GM21367 (cell line): ENCODE data around the gene TENM4.
"Not testable (repeated sequence)": the region's sequence is repeated elsewhere in the genome, so short reads cannot be mapped to it uniquely, and the experiment has no call there.

ENCODE experiments used
- ATAC-seq: cut with Tn5 transposase; IDR thresholded peaks from one replicate; pipeline ENCODE4 v1.9.1; 2021; ENCODE audit not compliant: unreplicated experiment

TENM4 gene

DNA sequence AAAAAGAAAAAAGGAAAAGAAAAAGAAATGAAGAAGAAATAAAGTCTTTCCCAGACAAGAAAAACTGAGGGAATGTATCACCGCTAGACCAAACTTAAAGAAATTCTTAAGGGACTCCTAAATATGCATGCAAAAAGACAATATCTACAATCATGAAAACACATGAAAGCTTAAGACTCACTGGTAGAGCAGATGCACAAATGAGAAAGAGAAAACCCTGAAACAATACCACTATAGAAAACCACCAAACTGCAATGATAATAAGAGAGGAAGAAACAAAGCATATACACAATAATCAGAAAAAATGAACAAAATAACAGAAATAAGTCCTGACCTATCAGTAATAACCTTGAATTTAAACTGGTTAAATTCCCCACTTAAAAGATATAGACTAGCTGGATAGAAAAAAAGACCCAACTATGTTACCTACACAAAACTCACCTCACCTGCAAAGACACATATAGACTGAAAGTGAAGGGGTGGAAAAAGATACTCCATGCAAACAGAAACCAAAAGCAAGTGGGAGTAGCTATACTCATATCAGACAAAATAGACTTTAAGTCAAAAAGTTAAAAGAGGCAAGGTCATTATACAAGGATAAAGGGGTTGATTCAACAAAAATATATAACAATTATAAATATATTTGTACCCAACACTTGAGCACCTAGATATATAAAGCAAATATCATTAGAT is 804.9 kb downstream of the TENM4 start:
- peak; percentile 77 for ATAC-seq

DNA sequence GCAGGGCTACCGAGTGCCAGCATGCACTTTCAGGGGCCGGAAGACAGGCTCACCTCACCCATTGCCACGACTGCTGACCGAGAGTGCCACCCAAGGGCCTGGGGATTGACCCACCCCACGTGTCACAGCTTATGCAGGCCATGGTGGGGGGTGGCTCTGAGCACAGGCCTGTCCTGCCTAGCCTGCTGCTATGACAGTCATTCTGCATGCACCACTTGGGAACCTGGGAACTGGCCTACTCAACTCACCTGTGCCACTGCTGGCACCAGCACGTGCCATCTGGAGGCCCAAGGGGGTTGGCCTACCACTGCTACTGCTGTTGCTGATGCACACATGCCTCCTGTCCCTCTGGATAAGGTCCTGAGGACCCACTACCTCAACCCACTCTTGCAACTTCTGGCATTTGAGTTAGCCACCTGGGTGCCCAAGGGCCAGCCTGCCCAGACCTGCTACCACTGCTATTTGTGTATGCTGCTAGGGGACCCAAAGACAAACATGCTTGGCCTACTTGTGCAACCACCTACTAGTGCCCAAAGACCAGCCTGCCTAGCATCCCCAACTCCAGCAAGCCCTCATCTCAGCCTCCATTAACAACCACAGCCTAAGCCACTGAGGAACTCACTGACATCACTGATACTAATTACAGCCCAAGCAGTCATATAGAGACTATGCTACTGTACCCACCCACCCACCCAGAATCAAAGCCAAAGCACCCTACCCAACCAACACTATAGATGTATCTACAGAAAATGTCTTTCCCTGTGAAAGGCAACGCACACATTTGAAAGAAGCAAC is 807.1 kb downstream of the TENM4 start:
- ATAC-seq: no peak

DNA sequence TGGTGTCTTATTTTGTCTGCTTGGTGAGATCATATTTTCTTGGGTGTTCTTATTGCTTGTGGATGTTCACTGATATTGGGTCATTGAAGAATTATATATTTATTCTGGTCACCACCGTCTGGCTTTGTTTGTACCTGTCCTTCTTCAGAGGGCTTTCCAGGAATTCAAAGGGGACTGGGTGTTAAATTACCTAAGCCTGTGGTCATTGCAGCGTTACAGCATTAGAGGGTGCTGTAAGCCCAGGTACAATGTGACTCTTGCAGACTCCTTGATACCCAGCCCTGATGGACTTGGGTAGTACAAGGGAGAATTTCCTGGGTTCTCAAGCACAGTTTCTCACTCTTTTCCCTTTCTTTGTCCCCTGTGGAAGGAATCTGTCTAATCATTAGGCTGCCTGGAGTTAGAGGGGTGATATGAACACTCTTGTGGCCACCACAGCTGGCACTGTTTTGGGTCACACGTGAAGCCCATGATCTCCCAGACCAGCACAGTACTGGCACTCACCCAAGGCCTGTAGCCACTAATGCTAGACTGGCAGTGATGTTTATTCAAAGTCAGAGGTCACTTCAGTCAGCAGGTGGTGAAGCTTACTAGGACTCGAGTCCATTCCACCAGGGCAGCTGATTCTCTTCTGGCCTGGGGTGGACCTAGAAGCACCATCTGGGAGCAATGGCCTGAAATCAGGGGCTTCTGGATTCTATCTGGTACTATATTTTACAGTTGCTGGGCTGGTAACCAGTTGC is 810.1 kb downstream of the TENM4 start:
- no peak for ATAC-seq

GRCh38 chr11:78630155-78630554 is 810.7 kb downstream of the TENM4 start:
- no peak for ATAC-seq

GRCh38 chr11:78622666-78623065 is 818.2 kb downstream of the TENM4 start:
- no peak for ATAC-seq

DNA sequence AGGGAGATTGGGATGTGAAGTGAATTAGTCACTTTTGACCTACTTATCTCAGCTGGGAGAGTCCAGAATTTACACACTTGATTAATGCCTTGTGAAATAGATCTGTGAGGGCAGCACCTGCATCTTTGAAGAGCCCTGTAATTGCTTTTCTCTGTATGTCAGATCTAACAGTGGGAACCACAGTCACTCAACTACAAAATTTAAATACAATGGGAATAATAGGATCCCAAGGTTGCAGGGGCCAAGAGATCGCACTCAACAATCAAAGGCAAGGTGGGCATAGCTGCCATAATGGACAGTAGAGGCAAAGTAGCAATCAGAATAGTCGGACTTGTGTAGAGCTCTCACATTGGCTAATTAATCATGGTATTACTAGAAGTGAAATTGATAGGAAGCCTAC is 820.7 kb downstream of the TENM4 start:
- no peak for ATAC-seq

GRCh38 chr11:78615724-78616123 is 825.1 kb downstream of the TENM4 start:
- ATAC-seq: no peak

- ATAC-seq: no peak
Observed at GRCh38 chr11:78613378-78613813, 827.4 kb downstream of the TENM4 start.

DNA sequence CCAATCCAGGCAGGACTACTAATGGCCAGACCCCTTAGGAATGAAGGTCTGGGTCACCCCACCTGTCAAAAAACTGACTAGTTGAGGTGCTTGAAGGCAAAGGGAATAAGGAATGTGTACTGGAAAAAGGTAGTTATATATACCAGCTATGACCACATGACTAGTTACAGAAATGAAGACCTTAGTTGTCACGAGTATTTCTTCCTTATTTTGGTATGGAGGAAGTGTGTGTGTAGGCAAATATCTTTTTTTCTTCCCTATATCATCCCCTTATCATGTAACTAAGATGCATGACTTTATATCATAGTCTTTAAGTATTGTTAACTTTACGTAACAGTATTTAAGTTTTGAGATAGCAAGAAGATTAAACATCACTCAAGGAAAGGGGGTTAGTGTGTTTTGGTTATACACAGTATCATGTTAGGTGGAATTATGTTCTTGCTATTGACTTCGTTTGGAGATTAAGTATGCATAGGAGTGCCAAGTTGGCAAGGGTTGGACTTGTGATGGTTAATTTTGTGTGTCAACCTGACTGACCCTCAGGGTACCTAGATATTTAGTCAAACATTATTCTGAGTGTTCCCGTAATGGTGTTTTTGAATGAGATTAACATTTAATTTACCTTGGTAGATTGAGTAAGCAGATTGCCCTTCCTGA is 828.0 kb downstream of the TENM4 start:
- ATAC-seq: no peak

- ATAC-seq: not testable (repeated sequence)
Observed at GRCh38 chr11:78609321-78609720, 831.5 kb downstream of the TENM4 start.

GRCh38 chr11:78607696-78608095 is 833.1 kb downstream of the TENM4 start:
- ATAC-seq: no peak

DNA sequence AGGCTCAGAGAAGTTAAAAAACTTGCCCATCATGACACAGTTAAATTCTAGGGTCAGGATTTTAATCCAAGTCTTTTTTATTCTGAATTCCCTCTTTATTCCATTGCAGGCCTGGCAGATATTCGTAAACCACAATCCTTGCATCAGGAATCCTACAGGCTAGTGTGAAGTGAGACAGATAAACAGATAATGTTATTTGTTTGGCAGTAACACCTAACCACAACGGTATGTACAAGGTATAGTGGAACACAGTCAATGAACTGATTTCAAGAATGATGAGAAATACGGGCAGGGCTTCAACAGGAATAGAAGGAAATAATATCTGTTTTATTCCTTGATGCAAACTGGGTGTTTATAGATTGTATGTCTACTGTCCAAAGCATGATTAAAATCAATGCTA is 834.2 kb downstream of the TENM4 start:
- ATAC-seq: no peak

GRCh38 chr11:78605296-78605695 is 835.5 kb downstream of the TENM4 start:
- no peak for ATAC-seq

DNA sequence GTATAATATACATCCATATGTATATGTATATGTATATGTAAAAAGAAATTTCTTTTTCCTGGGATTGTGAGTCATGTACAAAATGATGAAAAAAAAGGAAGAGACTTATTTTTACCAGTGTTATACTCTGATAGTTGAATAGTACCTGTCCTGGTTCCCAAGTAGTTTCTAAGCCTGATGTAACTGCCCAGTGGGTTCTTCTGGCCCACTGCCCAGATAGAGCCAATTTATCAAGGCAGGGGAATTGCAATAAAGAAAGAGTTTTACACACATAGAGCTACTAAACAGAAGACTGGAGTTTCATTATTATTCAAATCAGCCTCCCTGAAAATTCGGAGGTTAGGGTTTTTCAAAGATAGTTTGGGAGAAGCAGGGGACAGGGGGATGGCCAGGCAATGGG is 837.0 kb downstream of the TENM4 start:
- ATAC-seq: no peak
